EH (cell line): ENCODE results near the gene TBX1.

Experiments used
- DNase-seq: peaks from one replicate; pipeline ENCODE4 v3.0.0-alpha.2; 2015; ENCODE audit warnings: low read depth

Gene TBX1

GRCh38 chr22:19760058-19760950 is at the start of gene TBX1:
Gene TBX1 (plus strand): TSS chr22:19760778. CDS start chr22:19760844, 66 bp downstream.
- no peak for DNase-seq

- DNase-seq: no peak
Measured at GRCh38 chr22:19713245-19713644, 47.3 kb upstream of the TBX1 start.

DNA sequence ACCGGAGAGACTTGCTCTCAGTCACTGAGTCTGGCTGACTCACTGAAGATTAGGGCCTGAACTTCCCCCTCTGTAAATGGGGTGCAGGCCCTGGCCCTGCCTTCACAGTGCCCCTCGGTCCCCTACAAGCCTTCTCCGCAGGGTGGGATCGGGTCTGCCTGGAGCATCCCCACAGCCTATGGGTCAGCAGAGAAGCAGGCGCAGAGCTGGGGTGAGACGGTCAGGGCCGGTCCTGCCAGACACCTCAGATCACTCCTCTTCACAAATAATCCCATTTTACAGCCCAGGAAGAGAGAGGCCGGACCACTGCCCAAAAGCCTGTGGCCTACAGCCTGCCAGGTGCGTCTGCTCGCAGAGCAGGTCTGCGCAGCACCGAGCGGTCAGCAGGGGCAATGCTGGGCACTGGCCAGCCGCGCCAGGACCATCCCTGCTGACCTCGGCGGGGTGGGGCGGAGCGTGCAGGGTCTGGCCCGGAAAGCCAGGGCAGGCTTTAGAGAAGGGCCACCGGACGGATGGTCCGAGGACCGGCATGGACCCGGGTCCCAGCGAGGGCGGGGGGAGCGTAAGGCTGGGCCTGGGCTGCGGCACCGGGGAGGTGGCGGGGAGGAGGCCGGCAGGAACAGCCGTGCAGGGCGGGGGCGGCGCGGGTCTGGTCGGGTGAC is 46.8 kb upstream of the TBX1 start:
- DNase-seq: no peak

- DNase-seq: no peak
Measured at GRCh38 chr22:19714312-19715187, 46.0 kb upstream of the TBX1 start, which contains the start of gene SEPTIN5. Gene SEPTIN5 (plus strand): TSS chr22:19714503. CDS start chr22:19714589, 86 bp downstream.

GRCh38 chr22:19715188-19715930 is 45.2 kb upstream of the TBX1 start:
- no peak for DNase-seq

DNA sequence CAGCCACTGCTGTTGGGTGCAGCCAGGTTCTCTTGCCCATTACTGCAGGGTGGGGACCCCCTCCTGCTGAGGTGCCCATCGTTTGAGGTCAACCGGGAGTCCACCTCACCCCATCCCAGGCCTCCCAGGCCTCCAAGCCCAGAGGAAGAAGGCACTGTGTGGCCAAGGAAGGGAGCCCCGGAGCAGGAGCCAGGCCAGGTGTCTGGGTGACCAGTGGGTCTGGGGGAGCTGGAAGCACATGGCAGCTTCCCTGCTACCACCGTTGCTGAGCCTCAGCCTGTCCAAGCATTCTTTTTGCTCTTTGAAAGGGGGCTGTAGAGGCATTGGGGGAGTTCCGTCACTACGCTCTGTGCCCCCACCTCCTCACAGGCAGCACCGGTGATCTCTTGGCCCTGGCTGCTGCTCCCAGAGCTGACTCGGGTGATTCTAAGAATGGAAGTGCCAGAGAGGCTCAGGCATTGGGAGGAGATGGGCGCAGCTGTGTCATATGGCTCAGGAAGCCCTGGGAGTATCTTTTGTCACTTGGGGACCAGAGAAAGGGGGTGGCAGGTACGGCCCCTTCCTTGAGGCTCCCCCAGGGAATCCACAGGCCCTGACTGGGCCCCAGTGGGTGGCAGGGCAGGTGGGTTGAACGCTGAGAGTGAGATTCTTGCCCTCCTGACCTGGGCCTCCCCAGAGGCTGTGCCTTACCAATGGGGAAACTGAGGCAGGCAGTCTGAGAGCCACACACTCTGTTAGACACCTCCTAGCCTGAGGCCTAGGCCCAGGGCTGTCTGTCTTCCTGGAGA is 44.3 kb upstream of the TBX1 start:
- DNase-seq: no peak

- DNase-seq: no peak
Measured at GRCh38 chr22:19716829-19717105, 43.8 kb upstream of the TBX1 start.

DNA sequence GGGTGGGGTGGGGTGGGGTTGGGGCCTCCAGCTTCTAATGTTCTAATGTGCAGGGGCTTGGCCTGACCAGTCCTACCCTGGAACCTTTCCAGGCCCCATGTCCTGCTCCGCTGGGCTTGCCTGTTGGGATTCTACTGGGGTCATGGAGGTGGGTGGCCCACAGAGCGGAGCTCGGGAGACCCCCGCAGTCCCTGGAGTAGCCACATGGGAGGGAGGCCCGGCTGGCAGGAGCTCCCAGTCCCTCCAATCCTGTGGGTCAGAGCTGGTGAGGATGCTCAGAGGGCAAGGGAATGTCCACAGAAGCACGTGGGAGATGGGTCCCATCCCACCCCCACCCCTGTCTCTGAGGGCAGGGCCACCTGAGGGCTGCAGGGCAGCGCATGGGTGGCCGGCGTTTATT is 43.4 kb upstream of the TBX1 start:
- DNase-seq: no peak

DNA sequence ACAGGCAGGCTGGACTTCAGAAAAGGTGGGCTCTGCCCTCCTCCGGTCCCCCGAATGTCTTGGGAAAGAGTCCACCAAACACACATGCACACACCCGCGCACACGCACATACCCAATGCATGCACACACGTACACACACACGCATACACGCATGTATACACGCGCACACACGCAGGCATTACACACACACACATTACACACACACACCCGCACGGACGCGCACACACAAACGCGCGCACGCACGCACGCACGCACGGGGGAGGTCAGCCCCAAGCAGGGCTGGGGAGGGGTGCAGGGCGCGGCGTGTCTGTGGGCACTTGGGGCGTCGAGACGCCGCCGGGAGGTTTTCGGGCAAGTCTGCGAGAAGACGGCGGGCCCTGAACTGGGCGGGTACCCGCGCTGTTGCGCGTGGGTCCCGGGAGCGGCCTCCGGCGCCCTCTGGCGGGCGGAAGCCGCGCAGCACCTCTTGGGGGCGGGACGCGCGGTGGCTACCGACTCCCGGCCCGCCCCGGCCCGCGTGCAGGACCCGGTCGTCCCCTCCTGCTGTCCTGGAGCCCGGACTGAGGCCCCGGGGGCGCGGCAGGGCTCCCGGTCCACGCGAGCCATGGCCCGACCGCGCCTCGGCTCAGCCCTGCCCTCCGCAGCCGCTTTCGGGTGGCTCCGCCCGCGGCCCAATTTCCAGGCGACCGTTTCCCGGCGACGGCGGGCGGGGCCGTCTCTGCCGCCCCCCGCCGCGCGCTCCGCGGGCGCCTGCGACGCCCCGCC is 42.7 kb upstream of the TBX1 start:
- peak; percentile 72 for DNase-seq

DNA sequence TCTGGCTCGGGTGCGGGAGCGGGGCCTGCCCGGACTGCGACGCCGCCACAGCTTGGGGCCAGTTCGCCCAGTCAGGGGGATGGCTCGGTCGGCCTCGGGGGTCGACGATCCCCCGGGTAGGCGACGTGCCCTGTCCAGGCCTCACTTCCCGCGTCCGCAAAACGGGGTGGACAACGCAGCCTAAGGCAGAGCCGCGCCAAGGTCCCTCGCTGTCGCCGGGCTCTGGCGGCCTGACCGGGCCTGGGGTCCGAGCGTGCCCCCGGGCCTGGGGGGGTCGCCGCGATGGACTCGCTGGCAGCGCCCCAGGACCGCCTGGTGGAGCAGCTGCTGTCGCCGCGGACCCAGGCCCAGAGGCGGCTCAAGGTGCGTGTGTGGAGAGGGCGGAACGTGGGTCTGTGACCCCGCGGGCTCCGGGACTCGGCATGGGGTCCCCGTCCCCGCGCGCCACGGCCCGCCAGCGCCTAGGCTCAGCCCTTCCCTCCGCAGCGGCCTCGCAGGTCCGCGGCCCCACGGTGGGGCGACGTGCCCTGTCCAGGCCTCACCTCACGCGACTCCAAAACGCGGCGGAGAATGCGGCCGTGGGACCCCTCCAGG is 42.0 kb upstream of the TBX1 start:
- no peak for DNase-seq

DNA sequence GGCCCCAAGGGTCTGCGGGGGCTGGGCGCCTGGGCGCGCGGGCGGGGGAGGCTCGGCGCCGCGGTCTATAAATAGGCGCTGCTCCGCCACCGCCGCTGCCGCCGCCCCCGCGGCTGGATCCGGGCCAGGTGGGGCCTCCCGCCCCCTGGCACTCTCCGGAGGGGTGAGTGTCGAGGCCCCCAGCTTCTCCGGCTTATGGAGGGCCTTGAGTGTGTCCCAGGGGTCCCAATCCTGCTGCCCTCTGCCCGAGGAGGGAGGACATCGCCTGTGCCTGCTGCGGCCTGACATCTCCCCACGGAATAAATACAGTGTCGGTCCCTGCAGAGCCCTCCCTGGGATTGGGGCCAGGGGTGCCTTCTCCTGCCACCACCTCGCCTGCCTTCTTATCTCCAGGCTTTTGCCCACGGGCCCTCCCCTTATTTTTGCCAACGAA is 41.5 kb upstream of the TBX1 start:
- peak; percentile 27 for DNase-seq

- DNase-seq: no peak
Measured at GRCh38 chr22:19719488-19720021, 41.0 kb upstream of the TBX1 start.

GRCh38 chr22:19720150-19720827 is 40.3 kb upstream of the TBX1 start:
- no peak for DNase-seq

DNA sequence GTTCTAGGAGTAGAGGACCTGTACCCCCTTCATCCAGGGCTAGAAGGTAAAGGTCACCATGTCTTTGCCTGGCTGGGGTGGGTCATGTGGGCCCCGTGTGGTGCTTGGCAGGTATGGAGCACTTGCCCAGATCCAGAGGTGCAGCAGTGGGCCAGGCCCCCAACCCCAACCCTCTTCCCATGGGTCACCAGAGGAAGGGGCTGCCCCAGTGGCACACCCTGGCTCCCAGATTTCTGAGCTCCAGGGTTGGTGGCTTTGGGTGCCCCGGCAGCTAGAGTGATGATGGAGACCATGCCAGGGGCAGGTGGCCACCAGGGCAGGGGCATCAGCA is 39.6 kb upstream of the TBX1 start:
- no peak for DNase-seq

DNA sequence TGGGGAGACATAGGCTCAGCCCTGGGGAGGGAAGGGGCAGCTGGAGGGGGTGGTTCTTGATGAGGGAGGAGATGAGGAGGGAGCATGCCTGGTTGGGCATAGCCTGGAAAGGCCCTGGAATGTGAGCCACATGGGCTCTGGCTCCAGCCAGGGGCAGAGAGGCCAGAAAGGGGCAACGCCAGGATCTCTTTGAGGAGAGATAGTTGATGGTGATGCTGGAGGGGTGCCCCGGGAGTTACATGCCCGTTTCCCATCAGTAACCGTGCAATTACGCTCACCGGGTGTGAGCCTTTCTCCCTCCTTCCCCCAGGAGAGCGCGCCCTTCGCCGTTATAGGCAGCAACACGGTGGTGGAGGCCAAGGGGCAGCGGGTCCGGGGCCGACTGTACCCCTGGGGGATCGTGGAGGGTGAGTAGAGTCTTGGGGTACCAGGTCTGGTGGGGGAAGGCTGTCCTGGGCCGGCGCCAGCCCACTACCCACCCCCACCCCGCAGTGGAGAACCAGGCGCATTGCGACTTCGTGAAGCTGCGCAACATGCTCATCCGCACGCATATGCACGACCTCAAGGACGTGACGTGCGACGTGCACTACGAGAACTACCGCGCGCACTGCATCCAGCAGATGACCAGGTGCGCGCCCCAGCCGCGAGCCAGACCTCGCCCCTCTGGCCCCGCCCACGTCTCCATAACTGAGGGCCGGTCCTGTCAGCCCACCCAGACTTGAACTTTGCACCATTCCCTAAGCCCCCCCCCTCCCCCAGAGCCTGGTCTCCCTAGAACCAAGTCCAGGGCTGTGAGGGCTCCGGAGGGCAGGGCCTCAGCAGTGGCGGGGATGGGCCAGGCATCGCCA is 39.0 kb upstream of the TBX1 start:
- no peak for DNase-seq

DNA sequence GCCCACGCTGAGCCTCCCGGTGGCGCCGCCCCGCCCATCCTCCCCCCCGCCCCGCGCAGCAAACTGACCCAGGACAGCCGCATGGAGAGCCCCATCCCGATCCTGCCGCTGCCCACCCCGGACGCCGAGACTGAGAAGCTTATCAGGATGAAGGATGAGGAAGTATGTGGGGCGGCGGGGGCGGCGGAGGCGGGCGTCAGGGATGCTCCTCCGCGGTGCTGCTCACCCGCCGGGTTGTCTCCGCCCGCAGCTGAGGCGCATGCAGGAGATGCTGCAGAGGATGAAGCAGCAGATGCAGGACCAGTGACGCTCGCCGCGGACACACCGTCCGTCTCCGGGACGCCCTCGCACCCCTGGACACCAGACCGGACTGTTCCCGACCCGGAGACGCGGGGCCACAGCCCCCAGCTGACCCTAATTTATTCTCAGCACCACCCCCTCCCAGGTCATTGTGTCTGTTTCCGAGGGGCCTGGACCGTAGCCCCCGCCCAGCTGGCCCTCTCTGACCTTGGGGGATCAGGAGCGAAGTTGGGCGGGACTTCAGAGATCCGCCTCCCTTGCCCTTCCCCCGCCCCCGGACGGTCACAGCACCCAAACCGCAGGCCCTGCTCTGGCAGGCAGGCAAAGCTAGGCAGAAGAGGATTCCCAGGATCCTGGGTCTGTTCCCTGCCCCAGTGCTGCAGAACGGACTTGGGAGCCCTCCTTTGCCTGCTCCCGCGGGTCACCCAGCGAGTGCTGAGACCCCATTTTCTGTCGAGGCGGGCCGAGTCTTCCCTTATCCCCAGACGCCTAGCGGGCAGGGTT is 38.2 kb upstream of the TBX1 start:
- DNase-seq: no peak

DNA sequence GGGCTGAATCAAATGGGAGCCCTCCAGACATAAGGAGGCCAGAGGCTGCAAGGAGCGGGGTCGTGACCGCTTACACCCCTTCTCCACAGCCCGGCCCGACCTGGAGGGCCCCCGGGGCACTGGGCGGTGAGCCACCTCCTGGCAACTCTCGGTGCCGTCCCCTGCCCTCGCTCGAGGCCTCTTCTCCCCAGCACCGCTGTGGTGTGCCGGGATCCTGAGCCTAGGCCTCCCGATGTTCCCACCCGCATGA is 37.7 kb upstream of the TBX1 start:
- DNase-seq: no peak
